ENCODE measurements around the gene COA7.
"Not testable (repeated sequence)": the region's sequence is repeated elsewhere in the genome, so short reads cannot be mapped to it uniquely, and the experiment has no call there.

Gene COA7

GRCh38 chr1:52686261-52686751 lies 11.8 kb downstream of the COA7 start:
- peak; percentile 89 for TF ChIP-seq CTCF (IDR thresholded peaks at IDR 0.05)
- H3K27ac ChIP-seq, result not testable (repeated sequence)

GRCh38 chr1:52684545-52684944 lies 13.6 kb downstream of the COA7 start:
- H3K27ac ChIP-seq, result no peak overlapping the region
- TF ChIP-seq CTCF (IDR thresholded peaks at IDR 0.05), result no peak
- no peak for TF ChIP-seq ZFX (IDR thresholded peaks at IDR 0.05; ENCODE audit: borderline replicate concordance)

GRCh38 chr1:52683367-52683940 lies 14.7 kb downstream of the COA7 start:
- no peak for TF ChIP-seq CTCF (IDR thresholded peaks at IDR 0.05)
- TF ChIP-seq ZFX (IDR thresholded peaks at IDR 0.05; ENCODE audit: borderline replicate concordance), result no peak
- H3K27ac ChIP-seq, result no peak overlapping the region

- no peak overlapping the region for H3K27ac ChIP-seq
- no peak for TF ChIP-seq CTCF (IDR thresholded peaks at IDR 0.05)
- TF ChIP-seq ZFX (IDR thresholded peaks at IDR 0.05; ENCODE audit: borderline replicate concordance), result no peak
These were observed 17.0 kb downstream of the COA7 start for GRCh38 chr1:52681136-52681535.

GRCh38 chr1:52680353-52680752 lies 17.8 kb downstream of the COA7 start:
- TF ChIP-seq CTCF (IDR thresholded peaks at IDR 0.05) (no peak), ZFX (IDR thresholded peaks at IDR 0.05; ENCODE audit: borderline replicate concordance) (no peak)
- H3K27ac ChIP-seq, result no peak overlapping the region

- TF ChIP-seq CTCF (IDR thresholded peaks at IDR 0.05), result no peak
- TF ChIP-seq ZFX (IDR thresholded peaks at IDR 0.05; ENCODE audit: borderline replicate concordance), result no peak
- no peak overlapping the region for H3K27ac ChIP-seq
These were observed 18.6 kb downstream of the COA7 start for GRCh38 chr1:52679498-52679897.

- H3K27ac ChIP-seq, result no peak overlapping the region
- TF ChIP-seq ZFX (IDR thresholded peaks at IDR 0.05; ENCODE audit: borderline replicate concordance), result no peak
- no peak for TF ChIP-seq CTCF (IDR thresholded peaks at IDR 0.05)
These were observed 19.1 kb downstream of the COA7 start for GRCh38 chr1:52679048-52679447.
